MCF 10A (cell line): Measurements from ENCODE around the gene GAS7. TPM values are rescaled to one million over a fixed set of nuclear protein-coding genes. Genes with fewer than 3 reads are reported as not detected.

Source experiments
- BruUV-seq: library from RNA; stranded (reverse); fragments of 400-500 nt; replicated peaks from 2 replicates; lab custom pipeline; 2021; lab: Mats Ljungman, UMichigan
- CTCF ChIA-PET: fragments of 300-600 bp; sonication (Branson Sonifier 250); formaldehyde crosslinking; extraction: SDS; loops from one replicate; lab custom pipeline; 2021; ENCODE audit warnings: antibody characterized with exemption, inconsistent platforms; lab: Yijun Ruan, JAX
- POLR2A ChIA-PET: fragments of 300-600, 350-650 bp; sonication (Branson Sonifier 250); formaldehyde crosslinking; extraction: SDS; loops from one replicate; lab custom pipeline; 2020; ENCODE audit warnings: antibody characterized with exemption, inconsistent platforms; lab: Yijun Ruan, JAX
- DNase-seq: peaks from one replicate; pipeline ENCODE4 v3.0.0-alpha.2; 2018; ENCODE audit not compliant: unreplicated experiment
- H3K27ac Mint-ChIP-seq: one replicate; pipeline ENCODE4 v1.8.0; 2022; ENCODE audit warnings: mild to moderate bottlenecking, low read depth, mixed read lengths; ENCODE audit not compliant: unreplicated experiment
- H3K27me3 Mint-ChIP-seq: one replicate; pipeline ENCODE4 v1.8.0; 2022; ENCODE audit warnings: mixed read lengths; ENCODE audit not compliant: insufficient read depth, unreplicated experiment
- H3K36me3 Mint-ChIP-seq: one replicate; pipeline ENCODE4 v1.8.0; 2022; ENCODE audit warnings: mild to moderate bottlenecking, moderate library complexity, mixed read lengths; ENCODE audit not compliant: insufficient read depth, unreplicated experiment
- H3K4me1 Mint-ChIP-seq: one replicate; pipeline ENCODE4 v1.8.0; 2022; ENCODE audit warnings: mixed read lengths; ENCODE audit not compliant: insufficient read depth, unreplicated experiment
- H3K4me3 Mint-ChIP-seq: one replicate; pipeline ENCODE4 v1.8.0; 2022; ENCODE audit warnings: mild to moderate bottlenecking, moderate library complexity, mixed read lengths; ENCODE audit not compliant: unreplicated experiment
- H3K9me3 Mint-ChIP-seq: one replicate; pipeline ENCODE4 v1.8.0; 2022; ENCODE audit warnings: mixed read lengths; ENCODE audit not compliant: unreplicated experiment
- intact Hi-C: fragments of 100-400 bp; cut with micrococcal nuclease; formaldehyde crosslinking; loops from 2 replicates; pipeline ENCODE4 v1.14.1; 2022
- total RNA-seq: library from RNA; stranded (reverse); gene quantifications from 2 replicates; pipeline ENCODE4 v1.2.3, GENCODE V29; 2022
- TF ChIP-seq, protein P1 (sequence below): fragments of 200-600 bp; IDR thresholded peaks from one replicate; pipeline ENCODE4 v1.8.0; 2022; ENCODE audit warnings: antibody characterized with exemption, mild to moderate bottlenecking; ENCODE audit not compliant: unreplicated experiment

Gene GAS7
- total RNA-seq, 1 experiment from 2014 or later, result not detected

DNA sequence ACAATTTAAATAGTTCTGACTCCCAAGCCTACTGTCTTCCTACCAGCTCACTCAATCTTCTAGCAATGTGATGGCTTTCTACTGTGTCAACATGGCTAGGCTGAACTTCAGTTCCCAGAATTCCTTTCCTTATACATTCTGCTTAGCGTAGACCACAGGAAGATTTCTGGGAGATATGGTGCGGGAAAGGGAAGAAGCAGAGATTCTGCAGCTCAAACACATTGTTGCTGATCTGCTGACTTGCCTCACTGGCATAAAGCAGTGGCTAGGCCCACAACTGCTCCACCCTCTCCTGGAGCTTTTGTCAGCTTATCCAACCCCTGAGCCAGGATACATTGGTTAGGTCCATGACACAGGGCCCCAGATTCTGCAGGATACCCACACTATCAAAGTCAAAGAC lies 58.8 kb downstream of the GAS7 start:
- ChIA-PET CTCF (interaction anchor here (0.5 kb wide), 1 partner anchor 187 kb away, joined by 3 read pairs; no protein-coding TSS in a partner anchor), POLR2A (interaction anchor here (0.9 kb wide), 1 partner anchor 28 kb away, joined by 3 read pairs; no protein-coding TSS in a partner anchor)
- H3K36me3 Mint-ChIP-seq, result no peaks in the 10 kb centered on the region
- TF ChIP-seq, protein P1, sequence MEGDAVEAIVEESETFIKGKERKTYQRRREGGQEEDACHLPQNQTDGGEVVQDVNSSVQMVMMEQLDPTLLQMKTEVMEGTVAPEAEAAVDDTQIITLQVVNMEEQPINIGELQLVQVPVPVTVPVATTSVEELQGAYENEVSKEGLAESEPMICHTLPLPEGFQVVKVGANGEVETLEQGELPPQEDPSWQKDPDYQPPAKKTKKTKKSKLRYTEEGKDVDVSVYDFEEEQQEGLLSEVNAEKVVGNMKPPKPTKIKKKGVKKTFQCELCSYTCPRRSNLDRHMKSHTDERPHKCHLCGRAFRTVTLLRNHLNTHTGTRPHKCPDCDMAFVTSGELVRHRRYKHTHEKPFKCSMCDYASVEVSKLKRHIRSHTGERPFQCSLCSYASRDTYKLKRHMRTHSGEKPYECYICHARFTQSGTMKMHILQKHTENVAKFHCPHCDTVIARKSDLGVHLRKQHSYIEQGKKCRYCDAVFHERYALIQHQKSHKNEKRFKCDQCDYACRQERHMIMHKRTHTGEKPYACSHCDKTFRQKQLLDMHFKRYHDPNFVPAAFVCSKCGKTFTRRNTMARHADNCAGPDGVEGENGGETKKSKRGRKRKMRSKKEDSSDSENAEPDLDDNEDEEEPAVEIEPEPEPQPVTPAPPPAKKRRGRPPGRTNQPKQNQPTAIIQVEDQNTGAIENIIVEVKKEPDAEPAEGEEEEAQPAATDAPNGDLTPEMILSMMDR, result no peak
- intact Hi-C loops, result no loop called here
- peaks cover 8% of the 10 kb centered on the region for H3K9me3 Mint-ChIP-seq
- no peaks in the 10 kb centered on the region for H3K4me1 Mint-ChIP-seq
- no peaks in the 10 kb centered on the region for H3K27me3 Mint-ChIP-seq
- H3K4me3 Mint-ChIP-seq, result no peak overlapping the region
- BruUV-seq, result no TSS peak
- DNase-seq, result no peak
- no peak overlapping the region for H3K27ac Mint-ChIP-seq

GRCh38 chr17:10136258-10136981 lies 62.0 kb downstream of the GAS7 start:
- TF ChIP-seq, protein P1, result no peak
- Mint-ChIP-seq H3K27me3 (no peaks in the 10 kb centered on the region), H3K27ac (no peak overlapping the region), H3K9me3 (peaks cover 8% of the 10 kb centered on the region), H3K4me1 (no peaks in the 10 kb centered on the region), H3K36me3 (no peaks in the 10 kb centered on the region), H3K4me3 (no peak overlapping the region)
- DNase-seq, result no peak
- BruUV-seq, result no TSS peak
- ChIA-PET CTCF (interaction anchor here (0.6 kb wide), 1 partner anchor 578 kb away, joined by 3 read pairs; no protein-coding TSS in a partner anchor), POLR2A (no interaction called here)
- intact Hi-C loops, result no loop called here

GRCh38 chr17:10135539-10136257 lies 62.7 kb downstream of the GAS7 start:
- POLR2A ChIA-PET, result no interaction called here
- Mint-ChIP-seq H3K4me3 (no peak overlapping the region), H3K27ac (no peak overlapping the region), H3K4me1 (no peaks in the 10 kb centered on the region), H3K27me3 (no peaks in the 10 kb centered on the region), H3K9me3 (peaks cover 8% of the 10 kb centered on the region), H3K36me3 (no peaks in the 10 kb centered on the region)
- intact Hi-C loops, result no loop called here
- CTCF ChIA-PET, result interaction anchor here (0.6 kb wide), 1 partner anchor 579 kb away, joined by 3 read pairs; no protein-coding TSS in a partner anchor
- no TSS peak for BruUV-seq
- no peak for DNase-seq
- TF ChIP-seq, protein P1, result no peak

DNA sequence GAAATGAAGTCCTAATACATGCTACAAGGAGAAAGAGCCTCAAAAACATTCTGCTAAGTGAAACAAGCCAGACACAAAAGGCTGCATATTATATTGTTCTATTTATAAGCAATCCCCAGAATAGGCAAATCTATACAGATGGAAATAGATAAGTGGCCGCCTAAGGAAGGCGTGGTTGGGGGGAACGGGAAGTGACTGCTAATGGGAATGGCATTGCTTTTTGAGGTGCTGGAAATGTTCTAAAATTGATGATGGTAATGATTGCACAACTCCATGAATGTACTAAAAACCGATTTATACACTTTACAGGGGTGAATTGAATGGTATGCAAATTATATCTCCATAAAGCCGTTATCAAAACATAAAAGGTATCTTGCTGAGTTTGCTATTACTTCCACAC lies 67.7 kb downstream of the GAS7 start:
- ChIA-PET POLR2A (no interaction called here), CTCF (no interaction called here)
- H3K4me1 Mint-ChIP-seq, result no peaks in the 10 kb centered on the region
- no peak overlapping the region for H3K4me3 Mint-ChIP-seq
- no peak for DNase-seq
- no TSS peak for BruUV-seq
- H3K27me3 Mint-ChIP-seq, result no peaks in the 10 kb centered on the region
- TF ChIP-seq, protein P1, result no peak
- H3K27ac Mint-ChIP-seq, result no peak overlapping the region
- H3K9me3 Mint-ChIP-seq, result no peaks in the 10 kb centered on the region
- H3K36me3 Mint-ChIP-seq, result no peaks in the 10 kb centered on the region
- intact Hi-C loops, result no loop called here
